Adipocyte (in vitro differentiated cells): Measurements from ENCODE around the gene RASEF.

Experiments
- DNase-seq: peaks from one replicate; pipeline ENCODE4 v3.0.0-alpha.2; 2015; ENCODE audit warnings: low read depth
- H3K27me3 ChIP-seq: replicated peaks from 2 replicates; pipeline ENCODE4 v1.7.0; 2013; ENCODE audit warnings: mild to moderate bottlenecking, low read length, moderate library complexity; ENCODE audit not compliant: control insufficient read depth, insufficient read depth
- H3K36me3 ChIP-seq: 2 replicates; pipeline ENCODE4 v1.7.0; 2013; ENCODE audit warnings: low read length, mild to moderate bottlenecking, moderate library complexity; ENCODE audit not compliant: control insufficient read depth, insufficient read depth, severe bottlenecking
- H3K4me1 ChIP-seq: 2 replicates; pipeline ENCODE4 v1.7.0; 2013; ENCODE audit warnings: mild to moderate bottlenecking, low read length, moderate library complexity; ENCODE audit not compliant: control insufficient read depth, insufficient read depth
- H3K4me3 ChIP-seq: 2 replicates; pipeline ENCODE4 v1.7.0; 2013; ENCODE audit warnings: mild to moderate bottlenecking, low read length, moderate library complexity
- H3K9ac ChIP-seq: 2 replicates; pipeline ENCODE4 v1.7.0; 2013; ENCODE audit warnings: mild to moderate bottlenecking, low read length, moderate library complexity
- H3K9me3 ChIP-seq: 2 replicates; pipeline ENCODE4 v1.7.0; 2013; ENCODE audit warnings: mild to moderate bottlenecking, low read length, moderate library complexity; ENCODE audit not compliant: control insufficient read depth

RASEF gene

GRCh38 chr9:83012168-83012921 lies 50.6 kb downstream of the RASEF start:
- H3K9me3 ChIP-seq: no peaks in the 10 kb centered on the region
- no peaks in the 10 kb centered on the region for H3K36me3 ChIP-seq
- H3K4me3 ChIP-seq: no peak overlapping the region
- no peak for DNase-seq
- peaks cover 24% of the 10 kb centered on the region for H3K4me1 ChIP-seq
- H3K9ac ChIP-seq: no peak overlapping the region
- H3K27me3 ChIP-seq: no peaks in the 10 kb centered on the region

GRCh38 chr9:83011611-83012010 lies 51.3 kb downstream of the RASEF start:
- H3K4me3 ChIP-seq: no peak overlapping the region
- no peaks in the 10 kb centered on the region for H3K9me3 ChIP-seq
- no peaks in the 10 kb centered on the region for H3K36me3 ChIP-seq
- H3K4me1 ChIP-seq: peaks cover 24% of the 10 kb centered on the region
- H3K27me3 ChIP-seq: no peaks in the 10 kb centered on the region
- DNase-seq: peak; percentile 13
- no peak overlapping the region for H3K9ac ChIP-seq

GRCh38 chr9:83007521-83008300 lies 55.2 kb downstream of the RASEF start:
- Histone ChIP-seq H3K36me3 (no peaks in the 10 kb centered on the region), H3K9me3 (no peaks in the 10 kb centered on the region), H3K4me3 (no peak overlapping the region), H3K4me1 (peaks cover 10% of the 10 kb centered on the region), H3K9ac (no peak overlapping the region), H3K27me3 (no peaks in the 10 kb centered on the region)
- DNase-seq: no peak

DNA sequence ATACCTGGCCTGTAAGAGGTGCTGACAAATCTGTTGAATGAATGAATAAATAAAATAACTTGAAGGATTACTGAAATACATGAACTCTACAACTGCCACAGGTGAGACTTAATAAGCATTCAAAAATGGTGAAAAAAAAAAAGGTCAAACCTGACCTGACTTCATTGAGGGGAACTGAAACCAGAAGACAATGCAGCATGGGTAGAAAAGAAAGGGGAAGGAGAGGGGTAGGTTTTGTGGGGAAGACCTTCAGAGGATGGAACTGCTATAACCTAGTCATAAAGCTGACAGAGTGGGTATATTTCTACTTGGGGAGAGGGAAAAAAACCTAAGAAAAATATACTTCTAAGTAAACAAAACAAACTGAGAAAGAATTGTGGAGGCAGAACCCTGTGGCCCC lies 56.6 kb downstream of the RASEF start:
- no peaks in the 10 kb centered on the region for H3K9me3 ChIP-seq
- H3K36me3 ChIP-seq: no peaks in the 10 kb centered on the region
- no peak overlapping the region for H3K9ac ChIP-seq
- DNase-seq: no peak
- no peaks in the 10 kb centered on the region for H3K4me1 ChIP-seq
- H3K27me3 ChIP-seq: no peaks in the 10 kb centered on the region
- no peak overlapping the region for H3K4me3 ChIP-seq

DNA sequence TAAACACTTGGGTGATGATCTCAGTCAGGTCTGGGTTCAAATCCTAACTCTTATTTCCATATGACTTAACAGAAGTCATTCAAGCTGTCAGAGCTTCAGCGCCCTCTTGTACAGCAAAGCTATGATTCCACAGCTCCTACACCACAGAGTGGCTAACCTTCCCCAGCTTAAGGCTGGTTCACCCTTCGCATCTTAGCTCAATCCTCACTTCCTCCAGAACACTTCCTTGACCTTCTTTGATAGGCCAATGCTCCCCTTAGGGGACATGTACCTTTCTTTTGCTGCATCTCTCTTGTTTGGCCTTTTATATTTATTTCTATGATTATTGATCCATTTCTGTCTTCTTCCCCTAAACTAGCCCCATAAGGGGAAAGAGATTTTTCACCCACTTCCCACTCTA lies 57.0 kb downstream of the RASEF start:
- no peaks in the 10 kb centered on the region for H3K36me3 ChIP-seq
- H3K4me3 ChIP-seq: no peak overlapping the region
- H3K4me1 ChIP-seq: no peaks in the 10 kb centered on the region
- DNase-seq: no peak
- no peaks in the 10 kb centered on the region for H3K9me3 ChIP-seq
- H3K9ac ChIP-seq: no peak overlapping the region
- H3K27me3 ChIP-seq: no peaks in the 10 kb centered on the region

DNA sequence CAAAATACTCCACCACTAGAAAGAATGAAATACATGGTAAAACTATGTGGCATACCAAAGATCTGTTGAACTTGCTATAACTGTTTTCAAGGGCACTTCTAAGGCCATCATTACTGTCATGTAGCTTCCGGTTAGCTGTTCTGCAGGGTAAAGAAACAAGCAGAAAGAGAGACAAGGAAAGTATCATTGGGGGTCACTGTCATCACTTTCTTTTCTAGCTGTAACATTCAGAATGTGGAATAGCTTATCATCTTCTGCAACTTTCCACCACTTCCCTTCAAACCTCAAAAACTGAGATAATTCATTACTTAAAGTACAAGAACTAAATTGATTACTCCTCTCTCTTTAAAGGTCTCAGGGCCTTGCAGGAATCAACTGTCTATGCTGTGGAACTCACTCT lies 57.6 kb downstream of the RASEF start:
- Histone ChIP-seq H3K9ac (no peak overlapping the region), H3K4me1 (no peaks in the 10 kb centered on the region), H3K27me3 (no peaks in the 10 kb centered on the region), H3K4me3 (no peak overlapping the region), H3K36me3 (no peaks in the 10 kb centered on the region), H3K9me3 (no peaks in the 10 kb centered on the region)
- no peak for DNase-seq

- DNase-seq: no peak
- no peaks in the 10 kb centered on the region for H3K27me3 ChIP-seq
- H3K9me3 ChIP-seq: no peaks in the 10 kb centered on the region
- H3K4me3 ChIP-seq: no peak overlapping the region
- H3K4me1 ChIP-seq: no peaks in the 10 kb centered on the region
- H3K9ac ChIP-seq: no peak overlapping the region
- no peaks in the 10 kb centered on the region for H3K36me3 ChIP-seq
Measured at GRCh38 chr9:83002329-83002728, 60.6 kb downstream of the RASEF start.

DNA sequence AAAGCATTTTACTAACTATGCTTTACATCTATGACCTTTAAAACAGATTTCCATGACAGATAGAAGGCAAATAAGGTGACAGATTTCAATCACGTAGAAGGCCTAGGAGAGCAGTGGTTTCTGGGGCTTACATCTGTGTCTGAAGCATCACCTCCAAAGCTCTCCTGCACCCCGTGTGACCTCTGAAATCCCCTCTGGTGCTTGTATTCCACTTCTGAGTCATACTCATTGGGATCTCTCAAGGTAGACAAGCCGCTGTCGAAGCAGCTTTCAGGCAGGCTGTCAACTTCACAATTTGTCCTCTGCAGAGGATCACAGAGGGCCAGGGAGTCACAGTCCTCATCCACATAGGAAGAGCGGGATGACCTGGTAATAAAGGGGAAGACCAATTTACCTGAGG lies 62.2 kb downstream of the RASEF start:
- no peaks in the 10 kb centered on the region for H3K36me3 ChIP-seq
- no peak for DNase-seq
- H3K4me3 ChIP-seq: no peak overlapping the region
- H3K27me3 ChIP-seq: no peaks in the 10 kb centered on the region
- H3K9me3 ChIP-seq: no peaks in the 10 kb centered on the region
- H3K4me1 ChIP-seq: no peaks in the 10 kb centered on the region
- H3K9ac ChIP-seq: no peak overlapping the region

DNA sequence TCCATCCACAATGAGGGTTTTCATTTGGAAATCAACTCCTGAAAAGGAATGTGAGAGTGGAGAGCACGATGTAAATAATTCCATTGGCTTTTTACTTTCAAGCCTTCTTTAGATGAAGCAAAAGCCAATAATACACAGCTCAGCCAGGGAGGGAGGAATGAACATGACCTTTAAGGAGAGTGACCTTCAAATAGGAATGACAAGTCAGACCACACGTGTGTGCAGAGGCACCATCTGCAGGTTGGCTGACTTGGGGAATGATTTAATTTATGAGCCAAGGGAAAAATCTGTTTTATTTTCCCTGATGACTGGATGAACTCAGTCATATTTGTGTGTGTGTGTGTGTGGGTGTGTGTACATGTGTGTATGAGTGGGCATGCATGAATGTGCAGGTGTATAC lies 64.5 kb downstream of the RASEF start:
- Histone ChIP-seq H3K4me1 (no peaks in the 10 kb centered on the region), H3K4me3 (no peak overlapping the region), H3K9me3 (no peaks in the 10 kb centered on the region), H3K36me3 (no peaks in the 10 kb centered on the region), H3K27me3 (no peaks in the 10 kb centered on the region), H3K9ac (no peak overlapping the region)
- no peak for DNase-seq

GRCh38 chr9:82997476-82998140 lies 65.3 kb downstream of the RASEF start:
- H3K4me3 ChIP-seq: no peak overlapping the region
- no peaks in the 10 kb centered on the region for H3K27me3 ChIP-seq
- H3K9ac ChIP-seq: no peak overlapping the region
- no peaks in the 10 kb centered on the region for H3K36me3 ChIP-seq
- H3K9me3 ChIP-seq: no peaks in the 10 kb centered on the region
- H3K4me1 ChIP-seq: no peaks in the 10 kb centered on the region
- no peak for DNase-seq

- no peak for DNase-seq
- Histone ChIP-seq H3K9me3 (no peaks in the 10 kb centered on the region), H3K27me3 (no peaks in the 10 kb centered on the region), H3K36me3 (no peaks in the 10 kb centered on the region), H3K4me3 (no peak overlapping the region), H3K9ac (no peak overlapping the region), H3K4me1 (no peaks in the 10 kb centered on the region)
Measured at GRCh38 chr9:82996941-82997340, 66.0 kb downstream of the RASEF start.
